Measurements from ENCODE around the gene VSTM4. TPM values are rescaled to one million over a fixed set of nuclear protein-coding genes. Genes with fewer than 3 reads are reported as not detected.
A peak's percentile ranks its signal among the peaks of the same experiment; 100 is the strongest.

Gene VSTM4
- polyA plus RNA-seq, 1 of the 3 experiments (the other 2 are of a cell fraction): 0.39 TPM

DNA sequence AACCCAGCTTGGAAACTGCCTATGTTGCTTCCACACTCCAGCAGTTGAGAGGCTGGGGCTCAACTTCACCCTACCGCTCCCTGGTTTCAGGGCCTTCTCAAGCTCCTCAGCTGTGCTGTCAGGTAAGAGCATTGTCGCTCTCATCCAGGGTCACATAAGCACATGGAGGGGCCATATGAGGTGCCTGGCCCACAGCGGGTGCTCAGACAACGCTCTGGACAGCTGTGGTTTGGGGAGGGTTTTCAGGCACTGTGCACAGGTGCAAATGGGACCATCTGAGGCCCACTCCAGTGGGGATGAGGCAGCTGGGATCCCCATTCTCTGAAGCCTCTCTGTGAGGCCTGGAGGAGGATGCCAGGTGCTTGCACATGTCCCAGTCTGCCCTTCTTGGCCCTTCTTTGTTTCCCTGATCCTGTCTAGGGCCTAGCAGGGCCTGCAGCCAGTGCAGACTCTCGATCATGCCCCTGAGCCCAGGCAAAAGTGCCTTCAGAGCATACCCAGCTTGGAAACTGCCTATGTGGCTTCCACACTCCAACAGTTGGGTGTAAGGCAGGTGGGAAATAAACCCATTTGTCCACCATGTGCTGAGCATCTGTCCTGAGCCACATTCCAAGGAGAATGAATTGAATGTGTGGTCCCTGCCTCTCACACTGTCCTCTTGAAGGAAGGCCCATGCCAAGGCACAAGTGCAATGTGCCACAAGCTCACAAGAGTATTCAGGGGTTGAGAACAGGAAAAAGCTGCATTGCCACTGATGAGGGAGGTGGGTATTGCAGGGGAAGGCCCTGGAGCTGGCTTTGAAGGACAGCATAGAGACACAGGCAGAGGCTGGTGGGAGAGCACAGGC, 40.3 kb downstream of the VSTM4 start:
- Histone ChIP-seq H3K36me3 (replicated peaks in 1 of 2; ENCODE audit: control insufficient read depth in 1 of 2, insufficient read depth in 2 of 2, low read length in 1 of 2) (no peaks in the 10 kb centered on the region), H3K79me2 (ENCODE audit: insufficient read depth) (no peaks in the 10 kb centered on the region), H4K20me1 (ENCODE audit: insufficient read depth) (no peaks in the 10 kb centered on the region), H3K9ac (no peak overlapping the region), H3K4me1 (ENCODE audit: control insufficient read depth in 1 of 2, insufficient read depth in 2 of 2, low read depth in 1 of 2, low read length in 1 of 2) (peaks cover 0 to 32% of the 10 kb centered on the region in 2 experiments; a peak in 2 of 4 replicates), H3F3A (replicated peaks; ENCODE audit: insufficient read depth) (no peaks in the 10 kb centered on the region), H3K4me3 (ENCODE audit: low read depth in 2 of 2, low read length in 1 of 2) (no peak overlapping the region), H3K27ac (ENCODE audit: low read depth in 2 of 2, low read length in 1 of 2) (peak overlapping the region in 1 of 2 experiments; percentile 56; a peak in 2 of 4 replicates), H3K4me2 (no peak overlapping the region), H3K27me3 (ENCODE audit: insufficient read depth) (no peaks in the 10 kb centered on the region), H3K9me2 (no peaks in the 10 kb centered on the region), H2AFZ (ENCODE audit: low read depth) (no peak overlapping the region), H3K9me3 (no peaks in the 10 kb centered on the region)
- ChIA-PET POLR2A (no interaction called here), CTCF (no interaction called here)
- DNase-seq: no peak
- 70% methylated on average over 2 of the region's 5 CpGs for WGBS (ENCODE audit: low lambda C conversion rate)
- TF ChIP-seq, protein P1, sequence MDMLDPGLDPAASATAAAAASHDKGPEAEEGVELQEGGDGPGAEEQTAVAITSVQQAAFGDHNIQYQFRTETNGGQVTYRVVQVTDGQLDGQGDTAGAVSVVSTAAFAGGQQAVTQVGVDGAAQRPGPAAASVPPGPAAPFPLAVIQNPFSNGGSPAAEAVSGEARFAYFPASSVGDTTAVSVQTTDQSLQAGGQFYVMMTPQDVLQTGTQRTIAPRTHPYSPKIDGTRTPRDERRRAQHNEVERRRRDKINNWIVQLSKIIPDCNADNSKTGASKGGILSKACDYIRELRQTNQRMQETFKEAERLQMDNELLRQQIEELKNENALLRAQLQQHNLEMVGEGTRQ (IDR thresholded peaks at IDR 0.05; ENCODE audit: borderline replicate concordance, low read depth, low read length): no peak

DNA sequence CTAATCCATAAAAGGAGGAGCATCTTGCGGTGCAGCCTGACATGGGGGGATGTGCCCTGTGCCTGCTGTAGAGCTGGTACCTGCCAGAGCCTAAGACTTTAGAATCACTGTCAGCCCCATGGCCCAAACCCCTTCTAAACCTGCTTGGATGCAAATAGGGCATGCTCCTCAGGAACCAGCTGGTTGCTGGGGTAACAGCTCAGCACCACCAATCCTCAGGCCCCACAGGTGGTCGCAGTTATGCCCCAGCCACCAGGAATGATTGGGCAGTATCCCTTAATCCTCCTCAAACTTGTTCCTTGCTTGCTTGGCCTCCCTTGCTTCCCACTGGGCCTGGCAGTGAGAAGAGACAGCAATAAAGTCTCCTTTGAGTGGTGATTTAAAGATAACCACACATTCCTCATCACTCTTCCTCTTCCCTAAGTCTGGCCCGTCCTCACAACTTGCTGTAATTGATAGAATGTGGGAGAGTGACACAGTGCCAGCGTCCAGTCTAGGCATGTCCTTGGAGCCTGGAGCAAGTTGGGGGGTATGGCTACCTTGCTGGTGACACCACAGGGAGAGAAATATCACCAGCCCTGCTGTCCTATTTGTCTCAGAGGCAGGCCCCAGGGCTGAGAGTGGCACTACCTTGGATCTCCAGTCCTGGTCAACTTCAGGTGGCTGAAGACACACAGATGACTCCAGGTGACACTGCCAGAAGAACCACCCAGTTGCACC, 43.0 kb downstream of the VSTM4 start:
- no peak for DNase-seq
- ChIA-PET POLR2A (no interaction called here), CTCF (no interaction called here)
- Histone ChIP-seq H3K27ac (ENCODE audit: low read depth in 2 of 2, low read length in 1 of 2) (no peak overlapping the region), H2AFZ (ENCODE audit: low read depth) (no peak overlapping the region), H3K4me3 (ENCODE audit: low read depth in 2 of 2, low read length in 1 of 2) (no peak overlapping the region; a peak in 1 of 4 replicates), H3K9ac (no peak overlapping the region), H4K20me1 (ENCODE audit: insufficient read depth) (no peaks in the 10 kb centered on the region), H3K4me2 (no peak overlapping the region), H3K9me2 (no peaks in the 10 kb centered on the region), H3K36me3 (replicated peaks in 1 of 2; ENCODE audit: control insufficient read depth in 1 of 2, insufficient read depth in 2 of 2, low read length in 1 of 2) (no peaks in the 10 kb centered on the region), H3K27me3 (ENCODE audit: insufficient read depth) (no peaks in the 10 kb centered on the region), H3K4me1 (ENCODE audit: control insufficient read depth in 1 of 2, insufficient read depth in 2 of 2, low read depth in 1 of 2, low read length in 1 of 2) (peaks cover 0 to 31% of the 10 kb centered on the region in 2 experiments; a peak in 2 of 4 replicates), H3F3A (replicated peaks; ENCODE audit: insufficient read depth) (no peaks in the 10 kb centered on the region), H3K79me2 (ENCODE audit: insufficient read depth) (no peaks in the 10 kb centered on the region), H3K9me3 (no peaks in the 10 kb centered on the region)
- TF ChIP-seq, protein P1 (IDR thresholded peaks at IDR 0.05; ENCODE audit: borderline replicate concordance, low read depth, low read length): no peak
- no peak for TF ChIP-seq CHD2 (IDR thresholded peaks at IDR 0.05; ENCODE audit: low read length, partially characterized antibody)
- TF ChIP-seq RCOR1 (IDR thresholded peaks at IDR 0.05; ENCODE audit: low read length): no peak
- TF ChIP-seq NFIC (IDR thresholded peaks at IDR 0.05; ENCODE audit: borderline replicate concordance): no peak
- TF ChIP-seq, protein P2, sequence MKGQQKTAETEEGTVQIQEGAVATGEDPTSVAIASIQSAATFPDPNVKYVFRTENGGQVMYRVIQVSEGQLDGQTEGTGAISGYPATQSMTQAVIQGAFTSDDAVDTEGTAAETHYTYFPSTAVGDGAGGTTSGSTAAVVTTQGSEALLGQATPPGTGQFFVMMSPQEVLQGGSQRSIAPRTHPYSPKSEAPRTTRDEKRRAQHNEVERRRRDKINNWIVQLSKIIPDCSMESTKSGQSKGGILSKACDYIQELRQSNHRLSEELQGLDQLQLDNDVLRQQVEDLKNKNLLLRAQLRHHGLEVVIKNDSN (IDR thresholded peaks at IDR 0.05; ENCODE audit: borderline replicate concordance, low read depth): no peak
- 43% methylated on average over 3 of the region's 4 CpGs for WGBS (ENCODE audit: low lambda C conversion rate)
